ENCODE data around the gene UPP2. TPM values are rescaled to one million over a fixed set of nuclear protein-coding genes. Genes with fewer than 3 reads are reported as not detected.

The UPP2 gene
- total and polyA plus RNA-seq, 9 of the 15 experiments (the other 6 are each of a cell fraction or from before 2014, with no cell fraction given): not detected

GRCh38 chr2:158091647-158092046 is 10.0 kb upstream of the UPP2 start:
- in situ Hi-C loops (cut with MboI) (no loop called here), intact Hi-C loops (cut with micrococcal nuclease) (no loop called here)
- Histone ChIP-seq H2AFZ (ENCODE audit: low read depth, low read length) (no peak overlapping the region), H3K4me1 (replicated peaks in 1 of 2; ENCODE audit: control insufficient read depth in 2 of 2, insufficient read depth in 2 of 2, low read length in 2 of 2) (no peaks in the 10 kb centered on the region), H3K79me2 (ENCODE audit: control insufficient read depth, insufficient read depth, low read length) (no peaks in the 10 kb centered on the region), H4K20me1 (replicated peaks; ENCODE audit: control insufficient read depth, insufficient read depth, low read length) (no peaks in the 10 kb centered on the region), H3K9me3 (replicated peaks; ENCODE audit: control insufficient read depth, insufficient read depth, low read depth, low read length) (no peaks in the 10 kb centered on the region; the same call in 1 of the 2 replicates), H3K9ac (ENCODE audit: insufficient read depth in 1 of 2, low read depth in 2 of 2, low read length in 2 of 2) (no peak overlapping the region), H3K4me2 (ENCODE audit: insufficient read depth, low read length) (no peak overlapping the region), H3K4me3 (no peak overlapping the region), H3K36me3 (ENCODE audit: control insufficient read depth, insufficient read depth, low read length) (no peaks in the 10 kb centered on the region), H3K9me1 (ENCODE audit: control insufficient read depth, insufficient read depth, low read length) (no peaks in the 10 kb centered on the region), H3K27ac (ENCODE audit: extremely low read depth, low read depth, low read length) (no peak overlapping the region), H3K27me3 (ENCODE audit: control insufficient read depth in 2 of 2, insufficient read depth in 2 of 2, low read length in 2 of 2) (peaks cover 0 to 12% of the 10 kb centered on the region in 2 experiments; a peak in 2 of 5 replicates)
- no peak for TF ChIP-seq ZNF785 (CRISPR knock-in tag; IDR thresholded peaks at IDR 0.05)
- TF ChIP-seq TAF15 (IDR thresholded peaks at IDR 0.05; ENCODE audit: low read depth, low read length): no peak
- no peak for TF ChIP-seq ZBTB11 (CRISPR knock-in tag; IDR thresholded peaks at IDR 0.05)
- TF ChIP-seq NR1H2 (CRISPR knock-in tag; IDR thresholded peaks at IDR 0.05): no peak
- TF ChIP-seq FOXJ2 (tag; IDR thresholded peaks at IDR 0.05): no peak
- no peak for TF ChIP-seq ZNF766 (CRISPR knock-in tag; conservative IDR thresholded peaks at IDR 0.05)
- TF ChIP-seq EWSR1 (IDR thresholded peaks at IDR 0.05; ENCODE audit: borderline replicate concordance, low read depth, partially characterized antibody): no peak
- no peak for TF ChIP-seq NR4A1 (CRISPR knock-in tag; IDR thresholded peaks at IDR 0.05)
- TF ChIP-seq NR4A1 (tag; IDR thresholded peaks at IDR 0.05): no peak
- no peak for TF ChIP-seq ZNF561 (CRISPR knock-in tag; conservative IDR thresholded peaks at IDR 0.05)
- TF ChIP-seq XRCC4 (IDR thresholded peaks at IDR 0.05; ENCODE audit: extremely low read depth, insufficient read depth, insufficient read length): no peak
- no peak for TF ChIP-seq DPF2 (IDR thresholded peaks at IDR 0.05)
- no peak for TF ChIP-seq U2AF1 (optimal IDR thresholded peaks at IDR 0.05; ENCODE audit: low read depth, low read length)
- TF ChIP-seq ZNF77 (CRISPR knock-in tag; IDR thresholded peaks at IDR 0.05): no peak
- TF ChIP-seq RREB1 (CRISPR knock-in tag; IDR thresholded peaks at IDR 0.05): no peak
- ATAC-seq: no peak
- BruUV-seq (replicated peaks): no TSS peak
- DNase-seq (ENCODE audit: extremely low read depth in 1 of 4, low spot score in 3 of 4): no peak
- no peak for FAIRE-seq
- ChIA-PET POLR2A (no interaction called here), CTCF (ENCODE audit: low intra/inter-chr PET ratio) (no interaction called here)
- WGBS (ENCODE audit: insufficient coverage, low coverage, missing lambda C conversion rate): 6% methylated on average over 4 of the region's 4 CpGs

All from K562 (cell line).